Ammon's horn (tissue), 1 donor: ENCODE measurements around the gene LRSAM1.

Experiments
- DNase-seq: peaks from one replicate; pipeline ENCODE4 v3.0.0-alpha.2; 2016; ENCODE audit warnings: low spot score

Gene LRSAM1

DNA sequence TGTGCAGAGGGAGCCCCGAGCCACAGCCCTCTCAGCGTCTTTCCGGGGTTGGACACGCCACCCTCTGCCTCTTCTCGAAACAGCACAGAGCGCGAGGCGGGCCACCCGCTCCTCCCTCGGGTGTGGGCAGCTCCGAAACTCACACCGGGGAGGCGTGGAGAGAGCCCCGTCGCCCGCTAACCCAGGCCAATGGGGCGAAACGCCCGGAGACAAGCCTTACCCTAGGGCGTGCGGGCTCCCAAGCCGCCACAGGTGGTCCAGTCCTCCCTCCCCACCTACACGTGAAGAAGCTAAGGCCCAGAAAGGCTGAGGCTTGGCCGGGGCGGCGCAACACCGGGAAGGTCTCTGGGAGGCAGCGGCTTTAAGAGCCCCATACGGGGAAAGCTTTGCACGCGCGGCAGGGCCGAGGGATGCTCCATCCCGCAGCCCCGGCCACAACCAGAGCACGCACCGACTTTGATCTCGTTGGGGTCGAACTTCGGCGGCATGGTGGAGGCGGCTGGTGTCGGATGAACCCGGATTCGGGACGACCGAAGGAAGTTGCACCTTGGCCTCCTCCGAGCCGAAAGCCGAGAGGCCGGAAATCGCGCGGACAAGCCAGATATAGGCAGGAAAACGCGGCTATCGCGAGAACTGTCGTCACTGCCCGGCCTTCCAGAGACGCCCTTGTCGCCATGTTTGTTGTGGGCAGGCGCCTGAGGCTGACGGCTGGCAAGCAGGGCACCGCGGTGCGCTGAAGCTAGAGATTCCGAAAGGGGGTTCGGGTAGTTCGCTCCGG lies at the start of gene LRSAM1, which contains the start of gene RPL12:
Gene LRSAM1 (plus strand): TSS at position 681 of the 778 bp plus-strand sequence. CDS start 3,018 bp downstream, outside the sequence.
Gene RPL12 (minus strand): TSS at position 577 of the 778 bp plus-strand sequence. CDS start 89 bp downstream, at position 488.
- peak; percentile 97 for DNase-seq

DNA sequence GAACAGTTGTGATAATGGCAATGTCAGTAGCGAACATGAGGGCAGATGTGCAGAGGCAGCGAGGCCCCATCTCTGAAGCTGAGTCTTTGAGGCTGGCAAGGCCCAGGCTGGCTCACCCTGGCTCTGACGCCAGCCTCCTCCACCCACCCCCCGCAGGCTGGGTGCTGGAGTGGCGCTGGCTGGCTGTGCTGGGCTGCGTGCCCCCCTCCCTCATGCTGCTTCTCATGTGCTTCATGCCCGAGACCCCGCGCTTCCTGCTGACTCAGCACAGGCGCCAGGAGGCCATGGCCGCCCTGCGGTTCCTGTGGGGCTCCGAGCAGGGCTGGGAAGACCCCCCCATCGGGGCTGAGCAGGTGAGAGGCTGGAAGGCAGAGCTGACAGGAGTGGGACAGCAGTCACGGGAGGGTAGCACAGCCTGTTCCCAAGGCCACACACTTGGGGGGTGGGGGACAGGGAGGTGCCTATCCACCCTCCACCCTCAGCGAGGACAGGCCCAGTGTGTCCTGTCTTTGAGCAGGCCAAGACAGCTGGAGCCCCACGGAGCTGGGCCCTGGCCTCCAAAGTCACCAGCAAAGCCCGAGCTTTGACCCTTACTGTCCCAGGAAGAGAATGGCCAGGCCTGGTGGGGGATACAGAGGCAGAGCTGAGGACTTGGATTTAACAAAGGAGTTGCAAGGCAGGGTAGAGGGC lies 48.8 kb upstream of the LRSAM1 start:
- no peak for DNase-seq

DNA sequence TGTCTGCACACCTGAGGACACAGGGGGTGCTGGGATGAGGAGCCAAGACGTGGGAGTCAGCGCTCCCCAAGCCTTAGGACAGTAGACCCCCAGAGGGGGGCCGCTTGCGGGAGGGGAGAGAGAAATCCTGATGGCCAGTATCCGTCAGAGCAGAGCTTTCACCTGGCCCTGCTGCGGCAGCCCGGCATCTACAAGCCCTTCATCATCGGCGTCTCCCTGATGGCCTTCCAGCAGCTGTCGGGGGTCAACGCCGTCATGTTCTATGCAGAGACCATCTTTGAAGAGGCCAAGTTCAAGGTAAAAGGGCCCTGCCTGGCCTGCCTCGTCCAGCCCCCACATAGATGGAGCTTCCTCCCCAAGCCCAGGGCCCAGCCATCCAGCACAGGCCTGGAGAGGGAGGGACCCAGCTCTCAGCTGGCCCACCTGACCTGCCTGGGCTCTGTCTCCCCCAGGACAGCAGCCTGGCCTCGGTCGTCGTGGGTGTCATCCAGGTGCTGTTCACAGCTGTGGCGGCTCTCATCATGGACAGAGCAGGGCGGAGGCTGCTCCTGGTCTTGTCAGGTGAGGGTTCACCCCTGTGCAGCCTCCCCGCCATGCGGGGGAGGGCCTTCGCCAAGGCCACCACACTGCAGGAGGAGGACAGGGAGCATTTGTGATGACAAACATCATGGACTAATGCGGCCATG lies 47.7 kb upstream of the LRSAM1 start:
- DNase-seq, result no peak

DNA sequence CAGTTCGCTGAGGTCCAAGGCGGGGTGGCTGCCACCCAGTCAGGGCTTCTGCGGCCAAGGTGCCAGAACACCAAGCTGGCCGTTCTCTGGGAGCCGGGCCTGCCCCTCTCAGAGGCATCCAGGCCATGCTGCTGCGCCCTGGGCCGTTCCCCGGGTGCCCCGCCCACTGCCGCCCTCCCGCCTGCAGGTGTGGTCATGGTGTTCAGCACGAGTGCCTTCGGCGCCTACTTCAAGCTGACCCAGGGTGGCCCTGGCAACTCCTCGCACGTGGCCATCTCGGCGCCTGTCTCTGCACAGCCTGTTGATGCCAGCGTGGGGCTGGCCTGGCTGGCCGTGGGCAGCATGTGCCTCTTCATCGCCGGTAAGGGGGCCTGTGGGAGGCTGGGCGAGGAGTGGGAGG lies 46.7 kb upstream of the LRSAM1 start:
- DNase-seq, result no peak

DNA sequence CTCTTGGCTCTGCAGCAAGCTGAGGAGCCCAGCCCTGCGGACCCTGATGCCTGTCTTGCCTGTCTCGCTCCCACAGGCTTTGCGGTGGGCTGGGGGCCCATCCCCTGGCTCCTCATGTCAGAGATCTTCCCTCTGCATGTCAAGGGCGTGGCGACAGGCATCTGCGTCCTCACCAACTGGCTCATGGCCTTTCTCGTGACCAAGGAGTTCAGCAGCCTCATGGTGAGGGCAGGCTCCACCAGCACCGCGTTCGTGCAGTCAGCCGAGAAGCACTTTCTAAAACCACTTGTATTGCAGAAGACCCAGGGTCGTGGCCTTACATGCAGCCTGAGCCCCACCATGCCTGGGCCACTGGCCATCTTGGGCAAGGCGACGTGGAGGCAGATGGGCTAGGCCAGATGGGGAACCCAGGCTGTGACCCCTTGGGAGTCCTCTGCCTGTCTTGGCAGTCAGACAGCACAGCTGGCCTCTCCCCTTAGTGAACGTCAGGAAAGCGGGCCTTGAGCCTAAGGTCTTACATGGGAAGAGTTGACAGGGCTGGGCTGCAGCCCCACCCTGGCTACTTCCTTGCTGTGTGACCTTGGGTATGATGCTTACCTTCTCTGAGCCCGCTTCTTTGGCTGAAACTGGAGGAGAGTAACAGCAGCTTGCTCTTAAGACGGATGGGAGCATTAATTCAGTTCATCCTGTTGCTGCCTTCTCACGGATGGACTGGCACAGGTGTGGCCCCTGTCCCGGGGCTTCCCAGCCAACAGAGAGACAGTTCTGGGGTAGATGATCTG lies 45.8 kb upstream of the LRSAM1 start:
- no peak for DNase-seq

DNA sequence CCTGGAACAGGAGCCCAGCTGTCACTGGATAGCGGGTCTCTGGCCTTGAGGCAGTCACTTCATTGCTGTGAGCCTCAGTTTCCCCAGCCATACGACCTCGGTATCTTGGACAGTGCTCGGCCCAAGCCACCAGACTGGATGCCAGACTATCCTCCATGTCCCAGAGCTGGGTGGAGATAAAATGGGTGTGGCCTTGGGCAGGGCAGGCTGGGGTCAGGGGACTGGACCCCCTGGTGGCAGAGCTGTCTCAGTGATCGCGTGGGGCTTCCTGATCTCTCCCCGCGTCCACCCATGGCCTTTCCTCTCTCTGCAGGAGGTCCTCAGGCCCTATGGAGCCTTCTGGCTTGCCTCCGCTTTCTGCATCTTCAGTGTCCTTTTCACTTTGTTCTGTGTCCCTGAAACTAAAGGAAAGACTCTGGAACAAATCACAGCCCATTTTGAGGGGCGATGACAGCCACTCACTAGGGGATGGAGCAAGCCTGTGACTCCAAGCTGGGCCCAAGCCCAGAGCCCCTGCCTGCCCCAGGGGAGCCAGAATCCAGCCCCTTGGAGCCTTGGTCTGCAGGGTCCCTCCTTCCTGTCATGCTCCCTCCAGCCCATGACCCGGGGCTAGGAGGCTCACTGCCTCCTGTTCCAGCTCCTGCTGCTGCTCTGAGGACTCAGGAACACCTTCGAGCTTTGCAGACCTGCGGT lies 44.4 kb upstream of the LRSAM1 start:
- no peak for DNase-seq

DNA sequence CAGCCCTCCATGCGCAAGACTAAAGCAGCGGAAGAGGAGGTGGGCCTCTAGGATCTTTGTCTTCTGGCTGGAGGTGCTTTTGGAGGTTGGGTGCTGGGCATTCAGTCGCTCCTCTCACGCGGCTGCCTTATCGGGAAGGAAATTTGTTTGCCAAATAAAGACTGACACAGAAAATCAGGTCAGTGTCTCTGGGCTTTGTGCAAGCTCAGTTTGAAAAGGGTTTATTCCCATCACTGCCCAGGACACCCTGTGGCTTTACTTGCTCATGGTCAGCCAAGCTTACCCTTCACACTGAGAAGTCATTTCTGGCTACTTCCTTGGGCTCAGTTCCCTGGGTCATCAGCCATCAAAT lies 43.8 kb upstream of the LRSAM1 start:
- no peak for DNase-seq

DNA sequence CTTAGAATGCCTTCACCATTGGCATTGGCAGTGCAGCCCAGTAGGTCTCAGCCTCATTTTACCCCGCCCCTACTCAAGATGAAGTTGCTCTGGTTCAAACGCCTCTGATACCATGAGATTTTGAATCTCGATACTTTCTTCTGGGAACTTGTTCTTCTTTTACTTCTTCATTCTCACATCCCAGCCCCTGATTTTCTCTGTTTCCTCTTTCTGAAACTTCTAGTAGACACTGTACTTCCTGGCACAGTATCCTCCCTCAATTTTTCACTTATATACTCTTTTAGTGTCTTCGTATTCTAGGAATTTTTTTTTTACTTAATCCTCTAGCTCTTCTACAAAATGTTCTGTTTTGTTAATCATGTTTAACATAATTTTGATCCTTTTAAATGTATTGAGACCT lies 40.2 kb upstream of the LRSAM1 start:
- DNase-seq, result no peak

DNA sequence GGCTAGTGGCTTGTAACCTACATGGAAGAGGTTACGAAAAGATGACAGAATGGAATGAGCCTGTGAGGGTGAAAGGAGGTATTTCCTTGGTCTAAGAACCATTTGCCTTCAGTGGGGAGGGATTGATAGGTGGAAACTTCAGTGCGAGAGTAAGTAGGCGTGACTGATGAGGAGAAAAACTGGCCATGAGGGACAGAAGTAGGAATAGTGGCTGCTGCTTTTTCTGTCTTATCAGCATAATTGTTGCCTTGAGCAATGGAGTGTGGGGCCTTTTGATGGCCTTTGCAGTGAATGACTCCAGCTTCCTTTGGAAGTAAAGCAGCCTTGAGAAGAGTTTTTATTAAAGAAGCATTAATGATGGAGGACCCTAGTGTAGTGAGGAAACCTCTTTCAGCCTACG lies 36.2 kb upstream of the LRSAM1 start:
- no peak for DNase-seq

DNA sequence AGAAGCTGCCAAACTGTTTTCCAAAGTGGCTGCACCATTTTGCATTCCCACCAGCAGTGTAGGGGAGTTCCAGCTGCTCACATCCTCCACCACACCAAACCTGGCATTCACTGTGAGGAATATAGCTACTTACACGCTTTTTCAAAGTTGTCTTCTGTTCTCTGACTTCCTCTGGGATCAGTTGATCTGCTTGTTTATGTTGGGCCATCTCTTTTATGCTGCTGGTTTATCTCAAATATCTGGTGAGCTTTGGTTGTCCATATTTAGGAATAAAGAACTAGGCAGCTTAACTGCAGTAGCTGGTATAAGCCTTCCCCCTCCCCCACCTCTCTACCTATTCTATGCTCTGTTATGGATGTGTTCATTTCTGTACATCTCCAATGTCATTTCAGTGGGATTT lies 35.7 kb upstream of the LRSAM1 start:
- DNase-seq, result no peak

DNA sequence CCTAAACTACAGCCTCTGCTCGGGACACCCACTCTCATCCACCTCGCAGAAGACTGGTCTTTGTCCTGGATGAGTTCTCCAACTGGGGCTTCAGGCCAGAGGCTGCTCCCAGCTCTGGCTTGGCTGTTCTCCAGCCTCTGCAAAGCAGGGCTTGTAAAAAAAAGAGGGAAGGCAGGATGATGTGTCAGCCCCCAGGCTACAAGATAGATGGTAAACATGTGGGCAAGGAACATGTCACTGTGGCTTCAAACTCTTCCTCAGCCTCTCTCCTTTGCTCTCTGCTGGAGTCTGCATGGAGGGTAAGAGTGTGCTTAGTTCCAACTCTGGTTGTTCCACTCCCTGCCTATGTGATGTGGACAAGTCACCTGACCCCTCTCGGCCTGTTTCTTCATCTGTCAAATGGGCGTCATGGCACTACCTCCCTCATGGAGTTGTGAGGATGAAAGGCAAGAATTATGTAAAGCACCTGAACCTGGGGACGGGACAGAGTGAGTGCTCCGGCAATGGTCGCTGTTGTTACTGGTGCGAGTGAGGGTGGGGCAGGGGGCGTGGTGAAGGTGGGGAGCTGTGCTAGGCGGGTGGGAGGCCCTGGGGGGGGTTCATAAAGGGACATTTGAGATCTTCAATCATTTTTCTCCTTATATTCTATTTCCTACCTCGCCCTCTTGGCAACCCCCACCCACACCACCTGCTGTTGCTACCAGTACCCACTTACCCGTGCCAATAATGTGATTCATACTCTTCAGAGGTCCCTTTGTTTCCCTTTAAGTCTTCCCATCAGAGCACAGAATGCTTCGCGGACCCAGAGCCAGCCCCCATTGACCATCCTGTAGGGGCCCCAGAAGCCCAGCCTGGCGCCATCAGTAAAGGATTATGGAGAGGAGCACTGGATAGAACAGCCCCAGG lies 33.9 kb upstream of the LRSAM1 start:
- DNase-seq, result no peak

DNA sequence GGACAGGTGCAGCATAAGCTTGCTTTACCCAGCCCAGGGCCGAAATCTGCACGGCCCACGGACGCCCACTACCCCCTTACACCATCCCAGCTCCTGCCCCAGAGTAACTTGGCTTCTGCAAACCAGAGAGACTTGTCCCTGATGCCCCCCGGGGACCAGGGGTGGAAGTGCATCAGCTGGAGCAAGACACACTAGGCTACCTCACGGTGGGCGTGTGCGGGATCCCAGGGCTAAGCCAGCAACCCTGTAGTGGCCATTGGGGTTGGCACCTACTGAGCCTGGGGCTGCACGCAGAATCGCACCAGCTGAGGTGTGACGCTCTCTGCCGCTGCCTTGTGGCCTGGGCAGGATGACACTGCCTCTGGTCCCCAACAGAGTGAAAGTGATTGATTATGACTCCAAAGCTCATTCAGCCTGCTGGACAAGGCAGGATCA lies 33.3 kb upstream of the LRSAM1 start:
- DNase-seq, result no peak

DNA sequence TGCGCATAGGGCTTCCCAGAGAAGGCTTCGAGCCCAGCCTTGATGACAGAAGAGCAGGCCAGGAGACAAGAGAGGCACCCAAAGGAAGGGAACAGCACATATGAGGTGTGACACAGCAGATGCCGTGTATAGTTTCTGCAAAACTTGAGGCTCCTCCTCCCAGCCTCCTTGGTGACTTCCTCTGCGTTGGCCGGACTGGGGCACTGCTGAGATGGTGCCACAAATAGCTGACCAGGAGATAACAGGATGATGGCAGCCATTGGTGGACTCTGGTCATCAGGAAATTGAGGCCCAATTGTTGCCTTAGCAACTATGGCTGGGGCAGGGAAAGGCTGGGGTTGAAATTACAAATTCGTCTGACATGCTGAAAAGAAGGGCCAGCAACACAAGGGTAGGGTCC lies 32.0 kb upstream of the LRSAM1 start:
- DNase-seq, result no peak

DNA sequence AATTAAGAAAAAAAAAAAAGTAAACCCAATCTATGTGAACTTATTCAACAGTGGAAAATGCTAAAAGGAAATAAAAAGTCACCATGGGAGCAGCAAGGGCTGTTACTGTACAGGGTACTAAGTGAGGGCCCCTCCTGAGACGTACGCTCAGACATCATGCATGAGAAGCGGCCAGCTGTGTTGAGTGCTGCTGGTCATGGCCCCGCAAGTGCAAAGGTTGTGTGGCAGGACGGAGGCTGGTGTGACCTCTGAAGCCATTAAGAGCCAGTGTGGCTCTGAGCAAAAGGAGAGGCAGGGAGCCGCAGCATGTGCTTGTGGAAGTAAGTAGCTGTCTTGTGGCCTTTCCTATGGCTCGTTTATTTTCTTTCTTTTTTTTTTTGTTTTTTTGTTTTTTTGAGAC lies 30.3 kb upstream of the LRSAM1 start:
- DNase-seq, result no peak

DNA sequence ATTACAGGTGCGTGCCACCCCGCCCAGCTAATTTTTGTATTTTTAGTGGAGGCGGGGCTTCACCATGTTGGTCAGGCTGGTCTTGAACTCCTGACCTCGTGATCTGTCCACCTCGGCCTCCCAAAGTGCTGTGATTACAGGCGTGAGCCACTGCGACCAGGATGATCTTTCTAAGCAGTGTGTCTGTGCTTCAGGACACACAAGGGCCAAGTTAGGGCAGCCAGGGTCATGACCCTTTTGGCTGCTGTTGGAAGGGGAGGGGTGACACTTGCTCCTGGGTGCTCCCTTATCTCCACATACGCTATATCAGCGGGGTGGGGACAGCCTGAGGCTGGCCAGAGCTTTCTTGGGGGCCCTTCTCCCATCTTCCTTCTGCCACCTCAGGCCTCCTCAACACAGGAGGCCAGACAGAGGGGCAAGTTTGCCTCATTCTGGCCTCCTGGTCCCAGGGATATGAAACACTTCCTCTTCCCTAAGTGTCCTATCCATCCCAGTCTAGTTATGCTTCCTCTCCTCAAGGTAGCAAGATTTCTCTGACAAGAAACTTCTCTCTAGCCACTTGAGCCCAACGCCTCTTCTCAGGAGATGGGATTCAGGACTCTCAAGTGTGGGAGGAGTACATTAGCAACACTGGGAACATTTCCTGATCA lies 29.1 kb upstream of the LRSAM1 start:
- no peak for DNase-seq

DNA sequence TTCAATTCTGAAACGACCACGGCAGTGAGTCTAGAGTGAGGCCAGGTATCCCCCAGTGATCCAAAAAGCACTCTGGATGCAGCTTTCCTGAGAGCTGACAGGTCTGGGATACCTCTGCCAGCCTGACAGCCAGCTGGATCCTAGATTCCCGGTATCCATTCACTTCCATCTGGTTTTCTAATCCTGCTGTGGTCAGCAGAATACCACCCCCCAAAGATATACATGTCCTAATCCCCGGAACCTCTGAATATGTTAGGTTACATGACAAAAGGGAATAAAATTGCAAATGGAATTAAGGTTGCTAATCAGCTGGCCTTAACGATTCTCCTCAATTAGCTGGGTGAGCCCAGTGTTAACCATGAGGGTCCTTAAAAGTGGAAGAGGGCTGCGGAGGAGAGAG lies 28.5 kb upstream of the LRSAM1 start:
- no peak for DNase-seq

DNA sequence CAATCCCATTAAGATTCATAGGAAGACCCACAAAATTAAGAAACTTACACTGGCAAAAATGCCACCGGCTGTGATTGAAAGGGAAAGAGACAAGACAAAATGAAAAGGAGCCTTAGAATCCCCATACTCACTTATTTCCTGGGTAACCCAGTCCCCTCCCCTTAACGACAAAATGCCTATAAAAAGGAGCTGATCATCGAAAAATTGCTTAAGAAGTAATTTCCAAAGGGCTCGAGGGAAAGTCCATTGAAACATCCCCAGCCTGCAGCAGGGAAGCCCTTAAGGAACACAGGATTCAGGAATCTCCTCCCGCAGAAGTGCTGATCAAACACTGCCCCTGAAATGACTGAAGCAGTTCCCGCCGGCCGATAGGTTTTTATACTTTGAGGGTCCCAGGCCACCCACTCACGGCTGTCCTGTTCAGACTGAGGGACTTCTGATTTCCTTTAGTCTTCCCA lies 27.8 kb upstream of the LRSAM1 start:
- DNase-seq, result no peak

DNA sequence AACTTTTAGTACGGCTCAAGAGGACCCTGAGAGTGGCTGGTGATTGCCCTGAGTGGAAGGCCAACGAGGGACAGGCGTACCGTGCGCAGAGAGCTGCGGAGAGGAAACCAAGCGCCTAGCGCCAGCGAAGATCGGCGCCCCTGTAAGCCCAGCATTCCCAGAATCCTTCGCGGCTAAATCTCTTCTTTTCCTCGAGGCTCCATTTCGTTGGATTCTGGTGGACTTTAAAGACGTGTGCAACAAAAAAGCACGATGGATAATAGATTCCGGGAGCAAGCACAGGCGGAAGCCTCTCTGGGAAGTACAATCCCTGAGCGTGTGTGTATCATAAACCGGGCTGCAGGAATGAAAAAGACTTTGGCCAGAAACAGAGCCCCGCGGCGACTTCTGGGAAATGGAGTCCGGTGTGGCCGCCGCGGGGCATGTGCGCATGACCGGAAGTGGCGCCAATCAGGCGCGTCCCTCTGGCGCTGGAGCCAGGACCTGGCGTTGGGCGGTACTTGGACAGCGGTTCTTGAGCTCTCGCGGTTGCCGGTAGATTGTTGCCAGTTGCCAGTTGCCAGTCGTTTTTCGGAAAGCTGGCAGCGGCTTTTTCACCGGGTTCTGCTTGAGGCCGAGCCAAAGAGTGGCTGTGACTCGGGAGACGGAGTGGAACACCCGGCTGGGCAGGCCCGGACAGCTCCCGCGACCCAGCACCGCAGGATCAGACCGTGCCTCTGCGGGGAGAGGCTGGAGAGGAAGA lies 27.2 kb upstream of the LRSAM1 start, which contains the start of gene ZNF79:
Gene ZNF79 (plus strand): TSS at position 449 of the 742 bp plus-strand sequence. CDS start 406 bp downstream, outside the sequence.
- DNase-seq, result peak; percentile 93

DNA sequence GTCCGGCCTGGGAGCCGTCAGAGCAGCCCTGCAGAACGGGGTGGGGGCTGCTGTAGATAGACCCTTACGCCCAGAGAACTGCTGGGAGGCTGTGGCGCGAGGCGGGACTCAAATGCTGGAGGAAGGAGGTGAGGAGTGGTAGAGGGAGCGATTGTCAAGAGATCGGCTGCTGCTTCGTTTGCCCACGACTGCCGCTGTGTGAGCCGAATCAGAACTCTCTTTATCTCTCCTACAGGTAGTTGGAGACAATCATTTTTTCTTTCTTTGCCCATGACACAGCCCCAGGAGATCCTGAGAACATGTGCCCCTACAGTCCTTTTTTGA lies 26.7 kb upstream of the LRSAM1 start:
- DNase-seq, result peak; percentile 63
